DMS153 treated with DMSO at 0.1 percent for 48 hours (cell line): ENCODE measurements around the gene MBNL1.

ENCODE experiments used
- DNase-seq: peaks from one replicate; lab custom pipeline; 2025; ENCODE audit not compliant: unreplicated experiment; lab: John Stamatoyannopoulos, UW

Gene MBNL1

GRCh38 chr3:152295344-152295743, 26.6 kb downstream of the MBNL1 start:
- DNase-seq, result no peak

GRCh38 chr3:152295806-152296205, 27.1 kb downstream of the MBNL1 start:
- no peak for DNase-seq

- DNase-seq, result no peak
Measured at GRCh38 chr3:152296382-152296781, 27.7 kb downstream of the MBNL1 start.

- DNase-seq, result no peak
Measured at GRCh38 chr3:152296971-152297370, 28.2 kb downstream of the MBNL1 start.

DNA sequence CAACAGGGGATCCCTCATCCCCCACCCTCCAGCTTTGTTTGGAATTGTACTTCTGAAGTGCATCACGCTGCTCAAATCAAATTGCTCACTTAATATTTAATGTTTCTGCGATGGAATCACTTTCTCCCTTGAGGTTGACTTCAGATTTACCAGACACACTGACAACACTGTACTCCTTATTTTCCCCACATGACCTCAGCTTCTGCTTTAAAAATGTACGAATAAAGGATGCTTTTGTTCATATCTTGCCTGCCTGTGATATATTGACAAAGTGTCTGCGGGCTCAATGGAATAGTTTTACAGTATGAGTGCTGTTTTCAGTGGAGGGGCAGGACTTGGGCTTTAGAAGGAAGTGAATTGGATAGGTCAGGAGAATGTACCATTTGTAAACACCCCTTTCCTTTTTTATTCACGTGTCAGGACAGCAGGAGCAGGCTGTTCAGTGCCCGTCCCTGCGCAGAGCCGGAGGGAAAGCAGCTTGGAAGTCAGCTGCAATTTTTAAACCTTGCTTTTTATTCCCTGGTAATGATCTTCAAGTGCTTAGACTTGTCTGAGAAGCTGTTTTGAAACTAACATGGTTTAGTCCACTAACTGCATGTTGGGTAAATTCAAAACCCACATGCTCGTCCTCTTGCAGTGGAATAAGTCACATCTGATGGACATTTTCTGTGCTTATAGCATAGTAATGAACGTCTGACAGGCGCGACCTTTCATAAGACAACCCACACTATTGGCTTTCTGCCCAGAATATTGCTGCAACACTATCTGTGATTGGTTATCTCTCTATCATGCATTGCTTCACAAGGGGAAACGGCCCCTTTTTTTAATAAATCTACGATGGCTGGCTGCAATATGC, 29.9 kb downstream of the MBNL1 start:
- DNase-seq, result peak; percentile 40

- DNase-seq, result no peak
Measured at GRCh38 chr3:152299249-152299976, 30.7 kb downstream of the MBNL1 start.

DNA sequence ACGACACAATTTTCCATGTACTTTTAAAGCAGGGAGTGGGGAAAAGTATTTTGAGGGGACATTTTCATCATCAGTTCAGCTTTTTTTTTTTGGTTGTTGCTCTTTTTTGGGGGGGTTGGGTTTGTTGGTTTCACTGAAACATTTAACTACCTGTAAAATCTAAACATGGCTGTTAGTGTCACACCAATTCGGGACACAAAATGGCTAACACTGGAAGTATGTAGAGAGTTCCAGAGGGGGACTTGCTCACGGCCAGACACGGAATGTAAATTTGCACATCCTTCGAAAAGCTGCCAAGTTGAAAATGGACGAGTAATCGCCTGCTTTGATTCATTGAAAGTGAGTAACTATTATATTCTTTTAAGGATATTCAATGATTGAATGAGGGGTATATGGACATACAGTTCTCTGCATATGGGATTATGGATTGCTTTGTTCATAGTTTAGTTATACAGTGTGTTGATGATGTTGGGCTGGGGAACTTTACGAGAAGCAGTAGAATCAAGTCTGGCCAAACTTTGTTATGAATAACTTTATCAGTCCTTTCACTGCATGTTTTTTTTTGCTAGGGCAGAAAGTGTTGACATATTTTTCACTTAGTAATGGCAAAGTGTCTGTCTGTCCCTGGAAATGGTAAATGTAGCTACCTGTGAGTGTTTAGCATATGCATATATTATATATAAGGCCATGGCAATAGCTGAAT, 31.5 kb downstream of the MBNL1 start:
- DNase-seq, result no peak

GRCh38 chr3:152301745-152302181, 33.0 kb downstream of the MBNL1 start:
- no peak for DNase-seq

GRCh38 chr3:152302521-152303021, 33.8 kb downstream of the MBNL1 start:
- DNase-seq, result no peak

DNA sequence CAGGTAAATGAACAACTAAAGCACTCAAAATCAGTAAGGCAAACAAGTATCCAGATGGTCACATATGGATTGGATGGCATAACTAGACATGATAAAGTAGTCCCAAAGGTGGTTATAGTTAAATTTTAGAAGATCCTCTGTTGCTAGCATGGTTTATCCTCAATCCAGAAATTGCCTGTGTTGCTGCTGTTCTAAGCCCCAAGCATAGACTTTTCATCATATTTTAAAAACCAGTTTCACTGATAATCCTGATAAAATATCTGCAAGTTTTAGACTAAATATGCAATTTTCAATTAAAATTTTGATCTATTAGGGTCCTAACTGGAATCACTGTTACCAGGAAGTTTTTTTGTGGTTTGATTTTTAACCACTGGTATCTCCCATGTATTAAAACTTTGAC, 35.4 kb downstream of the MBNL1 start:
- no peak for DNase-seq

- DNase-seq, result no peak
Measured at GRCh38 chr3:152305075-152305474, 36.3 kb downstream of the MBNL1 start.

- no peak for DNase-seq
Measured at GRCh38 chr3:152307829-152308474, 39.2 kb downstream of the MBNL1 start.

- no peak for DNase-seq
Measured at GRCh38 chr3:152308475-152308844, 39.7 kb downstream of the MBNL1 start.

DNA sequence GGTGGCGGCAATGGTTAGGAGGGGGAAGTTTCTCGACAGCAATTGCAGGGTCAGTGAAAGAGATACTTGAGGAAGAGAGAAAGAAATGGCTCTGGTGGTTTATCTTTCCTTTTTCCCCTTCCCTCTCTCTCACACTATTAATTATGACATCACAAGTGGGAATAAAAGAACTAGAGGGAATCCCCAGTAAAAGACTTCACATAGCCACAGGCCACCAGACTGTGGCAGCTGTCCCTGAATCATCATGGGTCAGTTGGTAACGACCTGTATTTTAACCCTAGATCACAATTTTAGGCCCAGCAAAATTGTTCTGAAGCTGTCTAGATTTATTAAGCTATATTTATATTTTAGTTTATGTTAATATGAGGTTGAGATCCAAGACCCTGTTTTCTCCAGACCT, 40.3 kb downstream of the MBNL1 start:
- no peak for DNase-seq

DNA sequence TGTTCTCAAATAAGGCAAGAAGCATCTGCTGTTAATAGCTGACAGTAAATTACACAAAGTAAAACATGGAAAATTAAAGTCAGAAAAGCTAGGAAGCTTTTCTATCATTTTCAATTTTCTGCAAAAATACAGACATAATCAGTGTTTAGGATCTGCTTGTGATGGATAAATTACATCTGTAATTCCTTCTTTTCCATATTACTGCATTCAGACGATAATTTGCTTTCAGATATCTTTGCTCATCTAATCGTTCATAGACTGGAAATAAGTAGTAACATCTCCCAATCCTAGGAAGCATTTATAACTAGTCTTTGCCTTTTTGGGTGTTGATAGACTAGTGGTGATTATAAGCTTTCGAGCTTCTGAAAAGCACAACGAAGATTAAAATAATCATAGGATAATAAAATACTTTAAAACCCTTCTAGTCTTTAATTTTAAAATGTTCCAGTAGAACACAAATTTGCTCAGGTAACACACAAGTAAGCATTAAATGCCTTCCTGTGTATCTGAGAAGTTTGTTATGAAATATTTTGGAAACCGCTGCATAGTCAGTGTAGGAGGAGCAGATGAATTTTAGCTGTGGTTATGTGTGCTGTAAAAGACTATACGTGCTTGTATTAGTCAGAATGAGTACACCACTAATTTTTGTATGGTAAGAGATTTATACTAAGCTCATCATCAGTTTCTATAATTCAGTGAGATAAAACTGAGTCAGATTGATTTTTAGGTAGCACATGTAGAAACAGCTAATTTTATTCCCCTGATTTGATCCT, 41.0 kb downstream of the MBNL1 start:
- DNase-seq, result no peak

DNA sequence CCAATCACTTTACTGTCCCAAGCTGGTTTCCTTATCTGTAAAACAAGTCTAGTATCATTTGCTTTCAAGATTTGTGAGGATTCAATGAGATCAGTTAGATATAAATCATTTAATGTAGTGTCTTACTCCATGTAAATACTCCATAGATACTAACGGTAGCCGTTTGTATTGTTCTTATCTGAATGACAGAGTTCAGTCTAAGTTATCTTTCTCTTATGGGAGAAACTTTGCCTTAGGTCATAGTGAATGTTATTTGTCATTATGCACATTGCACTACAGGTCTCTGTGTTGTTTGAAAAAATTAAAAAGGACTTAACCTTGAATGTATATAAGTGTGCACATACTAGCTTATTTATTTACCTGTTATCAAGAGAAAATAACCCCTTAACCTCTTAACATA, 44.7 kb downstream of the MBNL1 start:
- DNase-seq, result no peak

DNA sequence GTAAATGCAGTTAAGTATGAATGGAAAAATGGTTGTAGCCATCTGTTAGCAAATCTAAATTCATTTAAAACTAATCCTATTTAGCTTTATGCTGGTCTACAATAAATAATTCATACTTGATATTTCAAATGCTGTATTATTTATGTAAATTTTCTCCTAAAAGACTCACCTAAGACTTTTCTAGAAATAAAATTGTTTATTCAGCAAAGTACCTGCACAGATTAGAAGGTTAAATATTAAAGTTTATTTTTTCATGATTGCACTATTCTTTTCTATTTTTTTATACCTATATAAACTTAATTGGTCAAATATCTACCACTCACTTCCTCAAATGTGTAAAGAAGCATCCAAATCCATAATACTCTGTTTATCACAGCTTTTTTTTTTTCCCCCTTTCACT, 45.2 kb downstream of the MBNL1 start:
- no peak for DNase-seq

DNA sequence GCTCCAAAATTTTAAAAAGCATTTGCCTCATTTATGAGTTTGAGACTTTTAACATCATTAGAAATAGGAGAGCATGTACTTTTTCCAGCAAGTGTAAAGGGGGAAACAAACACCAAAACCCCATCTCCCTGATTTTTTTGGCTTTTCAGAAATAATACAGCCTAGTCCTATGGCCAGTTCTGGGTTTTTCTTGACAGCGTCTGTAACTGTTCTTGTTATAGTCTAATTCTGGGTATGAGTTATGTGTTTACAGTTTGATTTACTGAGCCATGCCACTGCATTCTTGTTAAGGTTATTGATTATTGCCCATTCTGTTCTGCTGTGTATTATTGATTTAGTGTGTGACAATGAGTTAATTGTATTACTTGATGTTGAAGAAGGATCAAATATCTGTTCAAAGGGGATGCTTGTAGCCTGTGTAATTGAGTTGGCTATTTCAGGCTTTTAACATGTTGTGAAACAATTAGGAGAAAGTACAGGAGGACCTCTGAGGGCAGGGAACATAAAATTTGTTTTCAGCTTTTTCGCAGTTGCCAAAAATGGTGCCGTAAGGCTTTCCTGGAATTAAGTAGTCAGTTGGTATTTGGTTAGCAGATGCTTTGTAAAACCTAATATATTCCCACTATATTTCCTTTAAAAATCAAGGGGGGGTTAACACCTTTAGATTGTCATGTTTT, 46.1 kb downstream of the MBNL1 start:
- no peak for DNase-seq

DNA sequence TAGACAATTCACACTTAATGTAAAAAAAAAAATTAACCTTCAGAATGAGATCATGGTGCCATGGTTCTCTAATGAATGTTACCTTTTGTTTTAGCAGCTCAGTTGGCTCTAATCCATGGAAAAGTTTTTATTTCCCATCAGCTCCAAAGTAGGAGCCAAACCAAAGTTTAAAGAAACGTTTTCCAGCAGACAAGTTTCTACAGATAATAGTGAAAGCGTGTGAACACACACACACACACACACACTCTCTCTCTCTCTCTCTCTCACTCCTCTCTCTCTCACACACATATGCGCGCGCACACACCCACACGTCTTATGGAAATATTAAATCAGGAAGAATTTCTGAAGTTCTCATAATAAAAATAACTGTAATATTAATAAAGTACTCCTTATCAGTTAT, 46.9 kb downstream of the MBNL1 start:
- no peak for DNase-seq

DNA sequence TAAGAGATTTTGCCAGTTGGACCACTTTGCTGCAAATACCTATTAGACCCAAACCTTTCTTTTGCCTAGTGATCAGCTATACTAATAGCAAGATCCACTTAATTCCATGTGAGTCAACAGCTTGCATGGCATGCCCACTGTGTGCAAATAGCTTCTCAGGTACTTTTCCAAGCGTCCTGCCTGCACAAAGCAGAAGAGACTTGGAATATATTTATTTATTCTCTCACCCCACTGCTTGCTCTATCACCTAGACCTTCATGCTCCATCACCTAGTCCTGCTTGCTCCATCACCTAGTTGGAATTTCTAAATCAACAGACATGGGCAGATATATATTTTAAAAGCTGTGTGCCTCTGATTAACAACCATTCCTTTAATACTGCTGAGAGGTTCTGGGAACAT, 47.6 kb downstream of the MBNL1 start:
- no peak for DNase-seq
